Activated CD4-positive, alpha-beta T cell treated with anti-CD3 and anti-CD28 coated beads, Interleukin-2, amount 50 U/mL, for 24 hours (primary cell): Measurements from ENCODE around the gene MZB1.
A peak's percentile ranks its signal among the peaks of the same experiment; 100 is the strongest.
"Not testable (repeated sequence)": the region's sequence is repeated elsewhere in the genome, so short reads cannot be mapped to it uniquely, and the experiment has no call there.

Experiments used
- DNase-seq, 2 donors: peaks; one replicate each; pipeline ENCODE4 v3.0.0-alpha.2; 2020; ENCODE audit warnings: low read depth in 1 of 2, low spot score in 1 of 2

MZB1 gene

DNA sequence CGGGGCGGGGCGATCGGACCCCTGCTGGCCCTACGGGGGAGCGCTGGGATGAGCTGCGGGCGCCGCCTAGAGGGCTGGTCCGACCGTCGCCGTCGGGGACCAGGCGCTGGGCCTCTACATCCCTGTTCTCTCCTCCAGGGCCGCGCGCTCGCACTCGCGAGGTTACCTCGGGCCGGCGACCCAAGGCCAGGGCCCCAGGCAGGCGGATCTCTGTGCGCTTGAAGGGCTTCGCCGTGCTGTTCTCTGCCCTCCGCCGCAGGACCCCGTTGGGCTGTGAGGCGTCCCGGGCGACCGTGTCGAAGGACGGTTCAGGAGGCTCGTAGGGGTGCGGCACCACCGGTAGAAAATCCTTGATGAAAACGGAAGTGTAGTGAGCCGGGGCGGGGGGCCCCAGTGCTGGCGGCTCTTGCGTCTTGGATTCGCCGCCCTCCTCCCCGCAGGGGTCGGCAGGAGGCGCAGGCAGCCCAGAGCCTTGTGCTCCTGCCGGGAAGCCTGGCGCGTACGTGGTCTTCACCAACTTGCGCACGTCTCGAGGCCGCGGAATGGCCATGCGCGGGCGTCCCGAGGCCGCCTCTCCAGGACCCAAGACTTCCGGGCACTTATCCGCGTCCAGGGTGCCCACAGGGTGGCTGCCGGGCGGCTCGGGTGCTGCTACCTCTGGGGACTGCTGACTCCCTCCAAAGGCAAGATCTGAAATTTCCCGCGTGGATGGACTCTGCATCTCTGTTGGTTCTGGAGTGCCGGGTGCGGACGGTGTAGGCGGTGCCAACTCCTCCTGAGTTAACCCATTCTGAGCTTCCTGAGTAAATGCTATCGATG, 3.2 kb upstream of the MZB1 start:
- peak; percentile 55 for DNase-seq

DNA sequence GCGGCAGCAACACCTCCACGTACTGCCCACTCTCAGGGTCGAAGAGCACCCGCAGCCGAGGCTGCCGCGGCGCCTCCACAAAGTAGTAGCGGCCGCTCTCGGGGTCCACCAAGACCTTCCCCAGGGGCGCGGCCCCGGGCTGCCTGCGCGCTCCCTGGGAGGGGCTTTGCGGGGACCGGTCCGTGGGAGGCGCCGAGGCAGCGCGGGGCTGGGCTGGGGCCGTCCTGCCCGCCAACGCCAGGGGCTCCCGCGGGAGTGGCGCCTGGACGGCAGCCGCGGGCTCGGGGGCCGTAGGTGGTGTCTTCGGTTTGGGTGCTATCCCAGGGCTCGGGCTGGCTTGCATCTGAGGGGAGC, 2.6 kb upstream of the MZB1 start:
- no peak for DNase-seq

DNA sequence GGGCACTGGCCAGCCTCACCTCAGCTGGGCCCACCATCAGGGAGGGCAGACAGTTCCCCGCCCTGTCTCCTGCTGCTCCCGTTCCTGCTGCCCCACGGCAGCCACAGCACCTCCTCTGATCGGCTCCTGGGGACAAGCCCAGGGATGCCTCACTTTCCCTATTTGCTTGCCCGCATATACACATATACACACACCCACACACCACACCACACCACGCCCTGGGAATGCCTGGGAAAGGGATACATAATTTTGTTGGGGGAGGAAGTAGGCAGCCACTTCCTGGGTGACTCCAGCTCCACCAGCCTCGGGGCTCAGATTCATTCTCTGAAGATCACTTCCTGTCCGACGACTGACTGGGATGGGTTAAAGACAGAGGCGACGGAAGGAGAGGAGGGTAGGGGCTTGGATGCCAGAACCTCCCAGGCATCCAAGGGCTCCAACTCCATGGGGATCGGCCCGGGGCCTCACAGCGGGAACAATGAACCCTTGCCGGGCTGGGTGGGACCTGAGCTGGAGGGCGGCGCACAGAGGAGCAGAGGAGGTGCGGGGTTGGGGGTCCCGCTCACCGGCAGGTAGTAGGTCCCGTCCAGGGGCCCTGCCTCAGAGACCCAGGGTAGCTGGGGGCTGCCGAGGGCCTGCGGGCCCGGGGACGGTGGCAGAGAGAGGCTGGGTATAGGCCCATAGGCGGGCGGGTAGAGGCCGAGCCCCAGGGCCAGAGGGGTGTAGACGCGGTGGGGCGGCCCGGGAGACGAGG, 2.0 kb upstream of the MZB1 start:
- no peak for DNase-seq

DNA sequence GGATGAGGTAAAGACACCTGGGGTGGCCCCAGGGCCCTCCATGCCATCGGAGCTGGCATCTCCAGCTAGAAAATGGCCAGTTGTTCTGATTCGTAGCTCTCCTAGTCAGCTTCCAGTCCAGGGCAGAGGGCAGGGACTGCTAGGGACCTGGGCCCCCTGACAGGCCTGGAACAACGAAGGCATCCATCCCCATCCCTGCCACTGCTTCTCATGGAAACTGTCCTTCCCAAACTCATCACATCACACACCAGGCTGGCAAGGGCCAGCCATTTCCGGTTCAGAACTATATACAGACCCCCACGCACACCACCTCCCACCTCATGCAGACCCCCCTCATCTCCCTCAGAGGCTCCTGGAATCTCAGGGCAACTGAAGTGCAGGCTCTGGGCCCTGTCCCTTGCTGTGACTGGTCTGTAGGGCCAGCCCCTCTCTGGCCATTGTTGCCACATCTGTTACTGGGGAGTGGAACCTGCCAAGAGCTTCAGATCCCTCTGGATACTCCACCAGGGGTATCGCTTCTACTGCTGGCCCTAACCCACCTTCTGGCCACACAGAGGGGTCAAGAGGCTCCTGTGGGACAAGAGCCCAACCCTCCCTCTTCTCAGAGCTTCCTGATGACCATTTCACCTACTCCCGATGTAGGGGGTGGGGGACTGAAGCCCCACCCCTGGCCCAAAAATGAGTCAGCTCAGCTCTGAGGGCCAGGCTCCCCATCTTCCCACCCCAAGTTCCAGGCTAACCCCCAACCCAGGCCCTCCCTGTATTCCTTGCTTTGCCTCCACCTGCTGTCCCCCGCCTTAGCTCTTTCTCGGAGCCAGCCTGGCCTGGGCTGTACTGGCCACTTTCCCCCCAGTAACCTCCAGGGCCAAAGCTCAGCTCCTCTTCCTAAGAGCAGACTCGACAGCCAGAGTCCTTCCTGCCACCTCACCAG, 1.2 kb upstream of the MZB1 start:
- no peak for DNase-seq

DNA sequence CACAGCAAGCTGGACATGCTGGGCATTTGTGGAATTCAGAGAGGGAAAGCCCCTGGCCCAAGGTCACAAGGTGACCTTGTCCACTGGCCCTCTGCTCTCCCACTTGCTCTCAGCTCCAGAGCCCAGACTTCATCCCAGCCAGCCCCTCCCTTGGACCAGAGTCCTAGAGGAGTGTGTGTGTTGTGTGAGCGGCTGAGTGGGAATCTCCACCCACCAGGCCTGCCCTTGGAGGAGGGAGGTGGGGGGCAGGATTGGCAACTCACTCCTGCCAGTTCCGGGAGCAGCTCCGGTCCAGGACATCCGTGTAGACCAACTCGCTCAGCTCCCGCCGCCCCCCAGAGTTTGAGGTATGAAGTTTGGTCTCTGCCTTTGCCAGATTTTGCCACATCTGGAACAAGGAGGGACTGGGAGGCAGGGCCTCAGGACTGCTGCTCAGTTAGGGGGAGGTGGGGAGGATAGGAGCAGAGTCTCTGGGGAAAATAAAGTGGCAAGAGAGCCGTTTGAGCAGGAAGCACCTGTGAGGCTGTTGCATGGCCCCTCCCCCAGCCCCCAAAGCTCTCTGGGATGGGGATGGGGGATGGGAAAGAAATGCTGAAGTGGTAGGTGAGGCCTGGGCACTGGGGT, 1.4 kb downstream of the MZB1 start:
- no peak for DNase-seq

DNA sequence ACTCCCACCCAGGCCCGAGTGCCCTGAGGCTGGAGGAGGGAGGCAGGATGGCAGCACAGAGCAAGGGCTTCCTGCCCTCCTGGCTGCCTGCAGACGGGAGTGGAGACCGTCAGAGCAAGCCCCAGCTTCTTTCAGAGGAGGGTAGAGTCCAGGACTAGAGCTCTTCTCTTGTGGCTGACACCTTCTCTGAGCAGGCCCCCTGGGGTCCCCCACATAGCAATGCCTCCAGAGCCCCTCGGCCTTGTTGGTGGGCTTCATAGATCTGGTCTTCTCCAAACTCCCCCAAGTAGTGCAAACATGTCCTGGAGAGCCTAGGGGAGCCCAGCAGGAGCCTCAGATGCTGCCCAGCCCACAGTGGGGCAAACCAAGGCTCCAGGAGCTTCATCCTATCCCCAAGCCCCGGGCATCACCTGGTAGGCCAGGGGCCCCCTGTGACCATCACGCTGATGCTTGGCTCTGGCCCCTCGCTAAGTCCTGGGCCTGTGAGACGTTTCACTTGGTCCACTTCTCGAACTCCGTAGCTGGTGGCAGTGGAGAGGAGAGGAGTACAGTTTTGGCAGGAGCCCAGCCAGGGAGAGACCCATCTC, 2.0 kb downstream of the MZB1 start:
- DNase-seq, result no peak

DNA sequence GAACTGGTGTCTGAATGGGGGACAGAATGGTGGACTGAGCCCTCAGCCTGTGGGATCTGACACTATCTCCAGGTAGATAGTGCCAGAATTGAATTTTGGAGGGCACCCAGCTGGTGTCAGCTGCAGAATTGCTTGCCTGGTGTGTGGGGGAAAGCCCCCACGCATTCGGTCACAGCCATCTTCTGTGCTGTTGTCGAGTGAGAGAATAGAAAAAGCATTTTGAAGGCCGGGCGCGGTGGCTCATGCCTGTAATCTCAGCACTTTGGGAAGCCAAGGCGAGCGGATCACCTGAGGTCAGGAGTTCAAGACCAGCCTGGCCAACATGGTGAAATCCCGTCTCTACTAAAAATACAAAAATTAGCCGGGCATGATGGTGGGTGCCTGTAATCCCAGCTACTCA, 2.8 kb downstream of the MZB1 start:
- not testable (repeated sequence) for DNase-seq

DNA sequence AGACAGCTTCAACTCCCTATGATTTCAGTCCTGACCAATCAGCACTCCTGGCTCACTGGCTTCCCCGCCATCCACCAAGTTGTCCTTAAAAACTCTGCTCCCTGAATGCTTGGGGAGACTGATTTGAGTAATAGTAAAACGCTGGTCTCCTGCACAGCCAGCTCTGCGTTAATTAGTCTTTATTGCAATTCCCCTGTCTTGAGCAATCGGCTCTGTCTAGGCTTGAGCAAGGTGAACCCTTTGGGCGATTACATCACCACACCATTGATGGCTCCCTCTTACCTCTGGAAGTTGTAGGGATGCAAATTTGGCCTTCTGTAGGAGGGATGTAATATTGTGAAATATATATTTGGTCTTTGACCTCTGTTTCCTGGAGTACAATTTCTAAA, 3.7 kb downstream of the MZB1 start:
- no peak for DNase-seq

DNA sequence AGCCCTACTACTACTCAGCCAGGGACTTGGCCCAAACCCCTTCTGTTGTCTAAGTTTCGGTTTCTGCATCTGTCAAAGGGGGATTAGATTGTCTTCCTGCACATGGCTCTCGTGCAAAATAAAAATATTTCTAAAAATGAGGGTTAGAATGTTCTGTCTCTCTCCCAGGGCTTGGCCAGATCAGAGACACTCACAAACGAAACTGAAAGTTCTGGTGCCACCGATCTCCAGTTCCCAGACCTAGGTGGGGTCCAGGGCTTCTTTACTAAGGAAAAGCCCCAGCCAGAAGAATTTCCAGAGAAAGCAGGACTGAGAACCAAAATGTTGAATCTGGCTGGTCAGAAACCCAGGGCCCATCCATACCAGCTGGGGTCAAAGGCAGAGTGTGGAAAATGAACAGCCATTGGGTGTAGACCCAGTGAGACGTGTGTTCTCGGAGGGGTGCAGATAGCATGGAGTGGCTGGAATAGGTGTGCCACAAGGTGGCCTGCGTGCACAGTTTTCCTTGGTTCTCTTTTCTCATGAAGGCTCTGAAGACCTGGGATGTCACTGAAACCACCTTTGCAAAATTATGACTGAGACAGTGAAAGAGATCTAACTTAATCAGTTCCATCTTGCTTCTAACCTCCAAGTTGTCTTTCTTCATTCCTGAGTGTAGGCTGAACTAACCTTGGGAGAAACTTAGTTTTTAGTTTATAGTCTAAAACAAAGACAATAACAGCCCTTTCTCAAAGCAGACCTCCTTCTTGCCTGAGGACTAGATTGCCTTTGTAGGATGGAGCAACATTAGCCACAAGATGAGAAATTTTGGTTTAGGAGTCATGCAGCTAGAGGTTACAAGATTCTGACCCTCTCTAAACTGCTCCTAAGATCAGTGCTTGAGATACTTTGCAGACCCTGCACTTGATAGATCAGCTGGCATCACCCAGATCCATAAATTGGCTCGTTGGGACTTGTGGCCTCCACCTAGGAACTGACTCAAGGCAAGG, 4.4 kb downstream of the MZB1 start:
- no peak for DNase-seq

DNA sequence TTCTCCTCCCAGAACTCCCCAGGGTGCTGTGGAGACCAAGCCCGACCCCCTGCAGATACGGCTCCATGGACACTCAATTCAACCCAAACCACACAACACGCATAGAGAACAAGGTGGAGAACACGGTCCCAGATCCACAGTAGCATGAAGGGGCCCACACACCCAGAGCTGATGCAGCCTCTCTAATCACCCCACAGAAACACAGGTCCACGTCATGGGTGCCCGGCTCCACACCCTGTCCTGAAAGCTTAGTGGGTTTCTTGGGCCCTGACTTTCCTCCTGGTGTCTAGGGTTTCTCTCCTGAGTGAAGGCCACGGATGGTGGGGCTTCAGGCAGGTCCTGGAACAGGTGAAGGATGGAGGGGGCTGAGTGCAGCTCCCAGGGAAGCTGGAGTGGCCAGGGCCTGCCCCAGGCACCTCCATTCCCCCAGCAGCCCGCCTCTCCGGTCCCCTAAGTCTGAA, 5.1 kb downstream of the MZB1 start:
- DNase-seq, result no peak

DNA sequence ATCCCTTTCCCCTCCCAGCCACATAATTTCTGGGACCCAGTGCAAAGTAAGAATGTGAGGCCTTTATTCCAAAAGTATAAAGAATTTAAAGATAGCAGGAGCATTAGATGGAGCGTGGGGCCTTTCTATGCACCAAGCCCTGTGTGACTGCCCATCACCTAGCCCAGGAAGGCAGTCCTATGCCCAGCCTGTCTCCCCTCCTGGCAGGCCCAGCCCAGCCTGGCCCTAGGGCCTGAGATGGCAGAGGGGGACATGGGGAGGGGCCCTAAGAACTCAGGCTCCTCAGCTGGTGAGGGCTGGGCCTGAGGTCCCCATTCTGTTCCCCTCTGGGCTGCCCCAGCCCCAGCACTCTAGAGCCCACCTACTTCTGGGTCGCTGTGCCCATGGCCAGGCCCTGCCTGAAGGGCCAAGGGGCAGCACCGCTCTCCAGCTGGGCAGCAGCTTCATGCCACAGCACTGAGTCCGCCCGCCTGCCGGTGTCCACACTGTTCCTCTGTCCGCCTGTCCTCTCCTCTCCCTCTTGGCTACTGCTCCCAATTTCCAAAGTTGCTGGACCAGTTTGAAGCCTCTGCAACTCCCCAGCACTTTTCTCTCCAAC, 5.6 kb downstream of the MZB1 start:
- no peak for DNase-seq

DNA sequence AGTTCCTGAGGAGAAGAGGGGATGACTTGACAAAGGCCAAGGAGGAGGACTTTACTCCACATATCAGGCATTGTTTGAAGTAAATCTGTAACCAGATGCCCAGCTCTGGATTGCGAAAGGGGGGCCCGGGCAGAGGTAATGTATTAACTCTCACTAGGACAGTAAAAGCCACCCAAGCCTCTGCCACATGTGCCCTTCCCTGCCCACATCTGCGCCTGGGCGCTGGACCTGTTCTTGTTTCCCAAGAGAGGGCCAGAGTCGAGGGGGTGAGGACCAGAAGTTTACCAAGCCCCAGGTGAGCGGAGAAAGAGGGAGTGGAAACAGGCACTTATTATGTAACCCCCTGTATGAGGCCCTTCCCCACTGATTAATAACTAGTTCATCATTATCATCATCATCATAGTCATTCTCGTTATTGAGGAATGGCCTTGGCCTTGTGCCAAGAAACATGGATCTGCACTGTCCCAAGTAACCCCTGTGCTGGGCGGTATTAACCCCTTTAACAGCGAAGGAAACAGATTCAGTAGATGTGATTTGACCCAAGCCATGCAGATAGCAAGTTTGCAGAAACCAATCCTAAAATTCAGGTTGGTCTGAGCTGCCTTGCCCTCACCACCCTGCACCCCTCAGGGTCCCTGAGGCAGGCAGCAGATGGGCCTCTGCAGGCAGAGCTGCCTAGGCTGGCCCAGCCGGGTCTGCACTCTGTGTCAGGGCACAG, 6.3 kb downstream of the MZB1 start, which contains the start of gene SLC23A1:
TSS of gene SLC23A1 (minus strand) at position 23 of the 718 bp plus-strand sequence. CDS start 44 bp downstream, outside the sequence.
- DNase-seq, result no peak

DNA sequence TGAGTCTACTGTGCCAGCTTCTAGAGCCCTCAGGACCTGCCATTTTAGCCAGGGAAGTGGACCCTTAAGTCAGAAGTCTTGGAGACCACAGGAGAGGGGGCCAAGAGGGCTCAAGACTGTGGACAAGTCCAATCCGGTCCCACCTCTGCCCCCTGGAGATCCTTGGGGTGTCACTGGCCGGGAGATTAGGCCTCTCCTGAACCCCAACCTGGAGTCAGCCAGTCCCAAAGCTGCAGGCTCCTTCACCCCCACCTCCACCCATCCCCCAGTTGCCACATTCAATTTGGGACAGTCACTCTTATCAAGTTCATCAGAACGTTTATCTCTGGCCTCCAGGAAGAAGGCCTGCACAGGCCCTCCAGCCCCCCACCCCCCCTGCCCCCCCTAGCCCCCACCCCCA, 6.9 kb downstream of the MZB1 start:
- DNase-seq, result no peak

DNA sequence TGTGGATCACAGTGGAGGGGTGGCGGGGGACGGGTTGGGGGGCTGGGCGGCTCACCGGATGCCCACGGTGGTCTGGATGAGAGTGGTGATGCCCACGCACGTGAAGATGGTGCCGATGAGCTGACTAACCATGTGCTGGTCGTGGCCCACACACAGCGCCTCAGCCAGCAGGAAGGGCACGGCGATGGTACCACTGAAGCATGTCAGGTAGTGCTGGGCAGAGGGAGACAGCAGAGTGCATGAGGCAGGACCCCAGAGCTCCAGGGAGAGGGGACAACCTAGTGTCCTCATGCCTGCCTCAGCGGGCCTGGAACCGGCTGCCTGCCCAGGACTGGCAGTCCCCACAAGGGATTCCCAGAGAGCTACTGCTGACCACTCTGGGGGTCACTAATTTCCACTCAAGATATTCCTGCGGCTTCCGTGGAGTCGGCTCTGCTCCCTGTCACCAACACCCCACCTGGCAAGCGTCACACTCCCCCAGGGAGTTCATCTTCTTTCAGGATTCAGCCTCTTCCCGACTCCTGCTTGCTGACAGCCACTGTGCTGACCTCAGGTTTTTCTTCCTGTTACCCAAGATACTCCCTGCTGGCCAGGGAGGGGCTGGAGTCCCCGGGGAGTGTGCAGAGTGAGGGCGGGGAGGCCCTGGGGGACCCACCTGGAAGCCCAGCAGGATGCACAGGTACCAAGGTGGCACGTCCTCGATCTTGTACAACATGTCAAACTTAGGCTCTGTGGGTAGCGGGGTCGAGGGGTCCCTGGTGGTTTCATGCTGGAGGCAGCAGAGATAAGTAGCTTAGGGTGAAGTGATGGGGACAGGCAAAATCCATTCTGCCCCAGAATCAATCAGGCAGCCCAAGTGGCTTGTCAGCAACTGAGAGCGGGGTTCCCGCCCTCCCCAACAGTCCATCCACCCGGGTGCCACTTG, 7.6 kb downstream of the MZB1 start:
- no peak for DNase-seq

DNA sequence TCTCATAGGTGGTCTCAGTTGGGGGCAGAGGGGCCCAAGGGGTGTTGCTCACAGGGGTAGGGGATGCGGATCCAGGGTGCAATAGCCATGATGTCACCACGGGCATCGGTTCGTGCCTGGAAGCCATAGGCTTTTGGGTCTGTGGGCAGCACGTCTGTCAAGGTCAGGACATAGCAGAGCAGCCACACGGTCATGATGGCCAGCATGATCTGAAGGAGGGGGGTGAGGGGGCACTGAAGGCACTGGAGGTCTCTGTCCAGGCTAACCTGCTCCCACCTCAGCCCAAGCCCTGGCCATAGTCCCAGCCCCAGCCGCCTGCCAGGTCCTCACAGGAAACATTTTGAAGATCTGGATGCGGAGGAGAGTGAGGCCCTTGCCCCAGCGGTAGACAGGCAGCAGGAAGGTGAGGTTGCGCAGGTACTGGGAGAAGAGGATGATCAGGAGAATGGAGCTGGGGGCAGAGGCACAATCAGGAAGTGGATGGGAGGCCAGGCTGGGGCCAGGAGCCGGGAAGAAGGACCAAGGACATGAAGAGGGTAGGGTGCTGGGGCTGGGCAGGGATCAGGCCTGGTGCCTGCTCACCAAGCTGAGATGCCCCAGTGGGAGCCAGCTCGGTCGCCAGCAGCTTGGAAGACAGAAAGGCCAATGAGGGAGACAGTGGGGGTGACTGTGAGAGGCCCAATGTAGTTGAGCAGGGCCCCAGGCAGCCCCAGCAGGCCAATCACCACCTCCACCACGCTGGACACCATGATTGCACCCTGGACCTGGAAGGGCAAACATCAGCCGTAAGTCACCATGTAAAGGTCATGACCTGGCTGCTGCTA, 9.9 kb downstream of the MZB1 start:
- no peak for DNase-seq

DNA sequence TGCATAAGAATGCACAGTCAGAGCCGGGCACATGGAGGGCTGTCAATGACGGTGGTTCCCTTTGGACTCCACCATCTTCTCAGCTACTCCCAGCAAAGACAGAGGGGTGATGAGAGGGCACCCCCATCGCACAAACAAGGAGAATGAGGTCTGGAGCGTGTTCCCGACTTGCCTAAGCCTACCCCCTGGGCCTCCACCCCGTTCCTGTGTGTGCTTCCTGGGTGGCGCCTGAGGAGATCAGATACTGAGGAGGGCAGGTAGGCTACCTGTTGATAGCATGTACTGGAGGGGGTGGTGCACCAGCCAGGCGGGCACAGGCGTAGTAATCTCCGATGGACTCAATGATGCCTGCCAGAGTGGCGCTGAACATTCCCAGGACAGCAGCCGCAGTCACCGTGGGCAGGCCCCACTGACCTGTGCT, 10.8 kb downstream of the MZB1 start:
- no peak for DNase-seq
